A673 (cell line): ENCODE measurements around the gene ZC3H8. TPM values are rescaled to one million over a fixed set of nuclear protein-coding genes. Genes with fewer than 3 reads are reported as not detected.

Source experiments
- BruUV-seq: library from RNA; stranded (reverse); fragments of 400-500 nt; replicated peaks from 2 replicates; lab custom pipeline; 2021; lab: Mats Ljungman, UMichigan
- CTCF ChIA-PET: fragments of 300-600 bp; sonication (Branson Sonifier 250); formaldehyde crosslinking; loops from one replicate; lab custom pipeline; 2022; ENCODE audit warnings: antibody characterized with exemption; lab: Charles Lee
- POLR2A ChIA-PET: fragments of 300-600 bp; sonication (Branson Sonifier 250); formaldehyde crosslinking; loops from one replicate; lab custom pipeline; 2022; ENCODE audit warnings: antibody characterized with exemption; ENCODE audit not compliant: low non-redundant PET; lab: Charles Lee
- DNase-seq: peaks from one replicate; pipeline ENCODE4 v3.0.0-alpha.2; 2015; ENCODE audit warnings: low spot score
- H3K27ac ChIP-seq: fragments of 200-600 bp; sonication (generic); 2 replicates; pipeline ENCODE4 v1.5.1; 2016; ENCODE audit warnings: mixed run types, low read depth, mild to moderate bottlenecking, mixed read lengths, antibody characterized with exemption, low read length; ENCODE audit not compliant: poor library complexity, severe bottlenecking
- H3K27me3 ChIP-seq: fragments of 200-600 bp; sonication (generic); replicated peaks from 2 replicates; pipeline ENCODE4 v1.6.1; 2017; ENCODE audit warnings: mixed run types, low read depth, mild to moderate bottlenecking, mixed read lengths, antibody characterized with exemption, low read length; ENCODE audit not compliant: insufficient read depth, poor library complexity
- H3K36me3 ChIP-seq: fragments of 200-600 bp; sonication (generic); 2 replicates; pipeline ENCODE4 v1.6.1; 2016; ENCODE audit warnings: mixed run types, mild to moderate bottlenecking, mixed read lengths, antibody characterized with exemption, low read length; ENCODE audit not compliant: insufficient read depth, poor library complexity, severe bottlenecking
- H3K4me1 ChIP-seq: fragments of 200-600 bp; sonication (generic); 2 replicates; pipeline ENCODE4 v1.6.1; 2017; ENCODE audit warnings: mixed run types, mild to moderate bottlenecking, mixed read lengths, antibody characterized with exemption, low read length; ENCODE audit not compliant: insufficient read depth, poor library complexity, severe bottlenecking
- H3K4me3 ChIP-seq: fragments of 200-600 bp; sonication (generic); 2 replicates; pipeline ENCODE4 v1.5.1; 2016; ENCODE audit warnings: low read depth, mixed run types, mild to moderate bottlenecking, mixed read lengths, low read length; ENCODE audit not compliant: poor library complexity, severe bottlenecking
- H3K9me3 ChIP-seq: fragments of 200-600 bp; sonication (generic); 2 replicates; pipeline ENCODE4 v1.6.1; 2016; ENCODE audit warnings: mixed run types, low read depth, mild to moderate bottlenecking, mixed read lengths, antibody characterized with exemption, low read length; ENCODE audit not compliant: poor library complexity, severe bottlenecking
- EZH2 ChIP-seq: fragments of 200-600 bp; sonication (generic); IDR thresholded peaks from 2 replicates; pipeline ENCODE4 v1.6.1; 2017; ENCODE audit warnings: borderline replicate concordance, low read depth, mild to moderate bottlenecking, mixed read lengths, antibody characterized with exemption, low read length; ENCODE audit not compliant: poor library complexity, severe bottlenecking
- intact Hi-C: fragments of 100-400 bp; cut with micrococcal nuclease; formaldehyde crosslinking; loops from one replicate; pipeline ENCODE4 v1.10.0; 2022; ENCODE audit not compliant: unreplicated experiment
- total RNA-seq: library from RNA; stranded (reverse); gene quantifications from 2 replicates; pipeline ENCODE4 v1.2.3, GENCODE V29; 2021
- TF ChIP-seq, protein P1 (sequence below): fragments of 300-800, 200-600 bp; sonication (generic); conservative IDR thresholded peaks from 2 replicates; pipeline ENCODE4 v1.5.1; 2017; ENCODE audit warnings: low read depth, mild to moderate bottlenecking, antibody characterized with exemption, low read length, moderate library complexity, mixed read lengths

The ZC3H8 gene
- total RNA-seq, 1 experiment from 2014 or later = 23.2 TPM

DNA sequence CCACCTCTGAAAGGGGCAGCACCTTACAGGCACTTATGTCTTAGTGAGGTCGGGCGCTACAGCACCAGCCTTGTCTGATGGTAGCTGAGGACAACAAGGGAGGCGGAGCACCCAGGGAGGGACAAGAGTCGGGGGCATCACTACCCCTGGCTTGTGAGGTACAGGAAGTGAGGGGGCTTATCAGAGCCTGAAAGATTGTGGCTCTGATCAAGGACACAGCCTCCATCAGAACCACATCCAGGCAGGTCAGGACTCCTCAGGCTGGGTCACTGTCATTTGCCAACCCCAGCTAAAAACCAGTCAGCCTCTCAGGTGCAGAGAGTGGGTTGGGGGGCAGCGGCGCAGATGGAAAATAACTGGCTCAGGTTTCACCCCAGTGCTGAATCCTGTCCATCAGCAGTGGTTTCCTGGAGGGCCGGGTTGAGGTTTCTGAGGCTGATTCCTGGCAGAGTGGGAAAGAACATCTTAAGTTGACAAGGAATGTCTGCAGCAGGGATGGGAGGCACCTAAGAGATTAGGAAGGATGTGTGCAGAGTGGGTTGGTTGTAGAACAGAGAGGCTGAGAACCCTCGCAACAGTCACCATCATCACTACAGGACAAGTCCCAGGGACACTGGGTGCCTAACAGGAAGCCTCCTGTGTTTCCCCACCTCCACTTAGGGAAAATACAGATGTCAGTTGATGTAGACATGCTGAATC, 71.4 kb downstream of the ZC3H8 start:
- Histone ChIP-seq H3K4me3 (no peak overlapping the region), H3K36me3 (no peaks in the 10 kb centered on the region), H3K9me3 (no peaks in the 10 kb centered on the region), H3K27ac (no peak overlapping the region), H3K4me1 (no peaks in the 10 kb centered on the region), H3K27me3 (no peaks in the 10 kb centered on the region)
- BruUV-seq = no TSS peak
- DNase-seq = no peak
- intact Hi-C loops = no loop called here
- ChIA-PET CTCF (no interaction called here), POLR2A (no interaction called here)
- TF ChIP-seq, protein P1, sequence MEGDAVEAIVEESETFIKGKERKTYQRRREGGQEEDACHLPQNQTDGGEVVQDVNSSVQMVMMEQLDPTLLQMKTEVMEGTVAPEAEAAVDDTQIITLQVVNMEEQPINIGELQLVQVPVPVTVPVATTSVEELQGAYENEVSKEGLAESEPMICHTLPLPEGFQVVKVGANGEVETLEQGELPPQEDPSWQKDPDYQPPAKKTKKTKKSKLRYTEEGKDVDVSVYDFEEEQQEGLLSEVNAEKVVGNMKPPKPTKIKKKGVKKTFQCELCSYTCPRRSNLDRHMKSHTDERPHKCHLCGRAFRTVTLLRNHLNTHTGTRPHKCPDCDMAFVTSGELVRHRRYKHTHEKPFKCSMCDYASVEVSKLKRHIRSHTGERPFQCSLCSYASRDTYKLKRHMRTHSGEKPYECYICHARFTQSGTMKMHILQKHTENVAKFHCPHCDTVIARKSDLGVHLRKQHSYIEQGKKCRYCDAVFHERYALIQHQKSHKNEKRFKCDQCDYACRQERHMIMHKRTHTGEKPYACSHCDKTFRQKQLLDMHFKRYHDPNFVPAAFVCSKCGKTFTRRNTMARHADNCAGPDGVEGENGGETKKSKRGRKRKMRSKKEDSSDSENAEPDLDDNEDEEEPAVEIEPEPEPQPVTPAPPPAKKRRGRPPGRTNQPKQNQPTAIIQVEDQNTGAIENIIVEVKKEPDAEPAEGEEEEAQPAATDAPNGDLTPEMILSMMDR = no peak
- no peak for TF ChIP-seq EZH2

DNA sequence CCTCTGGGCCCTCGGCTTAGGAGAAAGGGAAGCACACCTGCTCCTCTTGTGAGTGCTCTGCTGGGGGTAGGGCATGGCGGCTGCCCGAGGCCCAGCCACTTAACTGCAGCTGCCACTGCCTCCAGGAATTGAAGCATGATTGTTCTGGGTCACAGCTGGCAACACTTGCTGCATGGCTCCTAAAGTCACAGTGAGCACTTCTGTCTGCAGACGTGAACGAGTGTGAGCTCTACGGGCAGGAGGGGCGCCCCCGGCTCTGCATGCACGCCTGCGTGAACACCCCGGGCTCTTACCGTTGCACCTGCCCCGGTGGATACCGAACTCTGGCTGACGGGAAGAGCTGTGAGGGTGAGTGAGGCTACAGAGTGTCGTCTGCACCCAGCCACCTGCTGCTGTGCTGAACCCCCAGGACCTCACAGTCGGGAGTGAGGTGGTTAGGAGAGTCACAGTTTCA, 72.2 kb downstream of the ZC3H8 start:
- Histone ChIP-seq H3K4me3 (no peak overlapping the region), H3K9me3 (no peaks in the 10 kb centered on the region), H3K27ac (no peak overlapping the region), H3K4me1 (no peaks in the 10 kb centered on the region), H3K36me3 (no peaks in the 10 kb centered on the region), H3K27me3 (no peaks in the 10 kb centered on the region)
- ChIA-PET POLR2A (no interaction called here), CTCF (no interaction called here)
- intact Hi-C loops = no loop called here
- DNase-seq = no peak
- TF ChIP-seq EZH2 = no peak
- TF ChIP-seq, protein P1 = no peak
- BruUV-seq = no TSS peak

DNA sequence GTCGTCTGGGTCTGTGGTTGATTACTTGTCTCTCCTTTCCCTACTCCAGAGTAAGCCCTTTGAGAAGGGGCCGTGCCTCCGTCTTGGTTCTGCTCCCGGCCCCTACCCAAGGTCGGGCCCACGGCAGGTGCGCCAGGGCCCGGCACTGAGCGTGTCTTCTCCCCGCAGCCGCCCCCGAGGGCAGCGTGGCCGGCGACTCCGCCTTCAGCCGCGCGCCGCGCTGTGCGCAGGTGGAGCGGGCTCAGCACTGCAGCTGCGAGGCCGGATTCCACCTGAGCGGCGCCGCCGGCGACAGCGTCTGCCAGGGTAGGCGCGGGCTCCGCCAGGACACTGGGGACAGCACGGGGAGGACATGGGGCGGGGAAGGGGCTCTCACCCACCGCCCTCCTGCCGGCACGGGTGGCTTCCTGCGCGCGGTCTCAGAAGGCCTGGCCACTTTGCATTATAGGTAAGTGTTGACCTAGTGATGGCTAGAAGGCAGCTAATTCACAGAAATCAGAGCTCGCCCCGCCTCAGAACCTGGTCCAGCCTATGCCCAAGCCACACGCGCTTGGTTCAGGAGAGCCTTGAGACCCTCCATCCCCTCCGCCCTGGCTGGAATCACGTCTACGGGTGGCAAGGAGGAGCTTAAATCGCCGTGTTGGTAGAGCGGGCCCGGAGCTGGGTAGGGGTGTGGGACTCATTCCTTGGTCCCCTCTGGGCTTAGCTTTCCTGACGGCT, 73.1 kb downstream of the ZC3H8 start:
- Histone ChIP-seq H3K4me1 (no peaks in the 10 kb centered on the region), H3K27me3 (no peaks in the 10 kb centered on the region), H3K36me3 (no peaks in the 10 kb centered on the region), H3K9me3 (no peaks in the 10 kb centered on the region), H3K27ac (no peak overlapping the region), H3K4me3 (no peak overlapping the region)
- intact Hi-C loops = no loop called here
- POLR2A ChIA-PET = no interaction called here
- no peak for TF ChIP-seq EZH2
- TF ChIP-seq, protein P1 = no peak
- CTCF ChIA-PET = no interaction called here
- BruUV-seq = no TSS peak
- no peak for DNase-seq
